ENCODE measurements around the gene GRM1. TPM values are rescaled to one million over a fixed set of nuclear protein-coding genes. Genes with fewer than 3 reads are reported as not detected.

The GRM1 gene
- total and polyA plus RNA-seq, 2 of the 4 experiments (the other 2 are of a cell fraction) = not detected

DNA sequence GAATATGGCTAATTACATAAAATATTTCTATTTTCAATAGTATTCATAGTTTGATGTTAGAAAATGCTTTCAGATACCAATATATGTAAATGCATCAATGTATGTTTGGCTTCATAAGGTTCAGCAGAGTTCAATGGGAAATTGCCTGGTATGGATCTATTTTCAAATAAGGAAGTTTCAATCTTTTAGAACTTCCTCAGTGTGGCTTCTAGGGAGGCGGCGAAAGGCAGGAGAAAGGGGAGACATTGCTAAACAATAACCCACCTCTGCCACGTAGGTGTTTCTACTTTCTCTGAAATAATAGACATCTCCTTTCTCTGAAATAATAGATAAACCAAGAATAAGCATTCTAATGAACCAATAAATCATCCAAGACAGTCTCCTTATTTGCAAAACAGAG is 277.1 kb downstream of the GRM1 start:
- Histone ChIP-seq H3K27ac (ENCODE audit: insufficient read depth, low read length) (no peak overlapping the region), H3K36me3 (ENCODE audit: control insufficient read depth, insufficient read depth, low read length) (no peaks in the 10 kb centered on the region), H3K56ac (ENCODE audit: extremely low read depth, insufficient read depth, low read length) (no peak overlapping the region), H3K18ac (ENCODE audit: low read depth, low read length) (no peak overlapping the region), H3K27me3 (ENCODE audit: control insufficient read depth, insufficient read depth, low read length) (no peaks in the 10 kb centered on the region), H2BK5ac (ENCODE audit: low read depth, low read length, poor library complexity, severe bottlenecking) (no peak overlapping the region), H2BK120ac (ENCODE audit: low read depth, low read length) (no peak overlapping the region), H3K79me1 (ENCODE audit: low read depth in 1 of 2, low read length in 2 of 2) (no peaks in the 10 kb centered on the region), H3K23ac (ENCODE audit: low read depth, low read length) (no peak overlapping the region), H2BK20ac (ENCODE audit: low read depth, low read length) (no peak overlapping the region), H4K20me1 (ENCODE audit: insufficient read depth, low read length) (no peaks in the 10 kb centered on the region), H3K4me3 (ENCODE audit: insufficient read depth, low read depth, low read length) (no peak overlapping the region), H2BK15ac (ENCODE audit: low read depth, low read length) (no peak overlapping the region), H4K5ac (ENCODE audit: low read depth, low read length) (no peak overlapping the region), H3K9me1 (ENCODE audit: insufficient read depth, low read length) (no peaks in the 10 kb centered on the region), H3K4ac (ENCODE audit: low read depth, low read length) (no peak overlapping the region), H4K8ac (ENCODE audit: low read depth in 2 of 2, low read length in 2 of 2) (no peak overlapping the region), H3K4me1 (ENCODE audit: control insufficient read depth, insufficient read depth, low read length) (no peaks in the 10 kb centered on the region), H3K4me2 (ENCODE audit: low read depth, low read length) (no peak overlapping the region), H2AK9ac (replicated peaks; ENCODE audit: low read depth, low read length, poor library complexity) (no peak overlapping the region), H2AK5ac (ENCODE audit: low read depth, low read length) (no peak overlapping the region), H4K91ac (ENCODE audit: insufficient read depth, low read depth, low read length) (no peak overlapping the region), H3K9ac (ENCODE audit: low read depth, low read length) (no peak overlapping the region), H3K14ac (replicated peaks; ENCODE audit: low read depth, low read length) (no peak overlapping the region), H3K9me3 (ENCODE audit: control insufficient read depth, insufficient read depth, low read length) (no peaks in the 10 kb centered on the region), H2AFZ (replicated peaks; ENCODE audit: low read length, poor library complexity) (no peak overlapping the region)
- ChIA-PET POLR2A (ENCODE audit: unreplicated experiment) (no interaction called here), CTCF (no interaction called here)
- dilution Hi-C loops (cut with HindIII; ENCODE audit: low sequenced_read_pairs, unreplicated experiment) = no loop called here
- ATAC-seq (ENCODE audit: low read depth) (no peak), DNase-seq (no peak)
- BruUV-seq (replicated peaks) = no TSS peak
- WGBS, 2 experiments (ENCODE audit: extremely low coverage in 2 of 2, insufficient read length in 1 of 2) = no CpG with 5 or more reads among the region's 3 CpGs
- TF ChIP-seq, protein P1, sequence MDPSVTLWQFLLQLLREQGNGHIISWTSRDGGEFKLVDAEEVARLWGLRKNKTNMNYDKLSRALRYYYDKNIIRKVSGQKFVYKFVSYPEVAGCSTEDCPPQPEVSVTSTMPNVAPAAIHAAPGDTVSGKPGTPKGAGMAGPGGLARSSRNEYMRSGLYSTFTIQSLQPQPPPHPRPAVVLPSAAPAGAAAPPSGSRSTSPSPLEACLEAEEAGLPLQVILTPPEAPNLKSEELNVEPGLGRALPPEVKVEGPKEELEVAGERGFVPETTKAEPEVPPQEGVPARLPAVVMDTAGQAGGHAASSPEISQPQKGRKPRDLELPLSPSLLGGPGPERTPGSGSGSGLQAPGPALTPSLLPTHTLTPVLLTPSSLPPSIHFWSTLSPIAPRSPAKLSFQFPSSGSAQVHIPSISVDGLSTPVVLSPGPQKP (IDR thresholded peaks at IDR 0.05; ENCODE audit: borderline replicate concordance, low read depth, low read length) = no peak
- TF ChIP-seq RFX5 (IDR thresholded peaks at IDR 0.05; ENCODE audit: low read depth, low read length) (no peak), FOS (IDR thresholded peaks at IDR 0.05; ENCODE audit: low read depth, low read length) (no peak), BHLHE40 (IDR thresholded peaks at IDR 0.05; ENCODE audit: low read depth, low read length) (no peak), CHD1 (IDR thresholded peaks at IDR 0.05; ENCODE audit: low read depth, low read length) (no peak), RCOR1 (IDR thresholded peaks at IDR 0.05; ENCODE audit: insufficient replicate concordance, low read length) (no peak), MXI1 (IDR thresholded peaks at IDR 0.05; ENCODE audit: borderline replicate concordance, low read depth, low read length) (no peak), NFE2L2 (IDR thresholded peaks at IDR 0.05; ENCODE audit: low read depth, low read length) (no peak), SMC3 (IDR thresholded peaks at IDR 0.05; ENCODE audit: low read depth, low read length) (no peak)
- TF ChIP-seq, protein P2, sequence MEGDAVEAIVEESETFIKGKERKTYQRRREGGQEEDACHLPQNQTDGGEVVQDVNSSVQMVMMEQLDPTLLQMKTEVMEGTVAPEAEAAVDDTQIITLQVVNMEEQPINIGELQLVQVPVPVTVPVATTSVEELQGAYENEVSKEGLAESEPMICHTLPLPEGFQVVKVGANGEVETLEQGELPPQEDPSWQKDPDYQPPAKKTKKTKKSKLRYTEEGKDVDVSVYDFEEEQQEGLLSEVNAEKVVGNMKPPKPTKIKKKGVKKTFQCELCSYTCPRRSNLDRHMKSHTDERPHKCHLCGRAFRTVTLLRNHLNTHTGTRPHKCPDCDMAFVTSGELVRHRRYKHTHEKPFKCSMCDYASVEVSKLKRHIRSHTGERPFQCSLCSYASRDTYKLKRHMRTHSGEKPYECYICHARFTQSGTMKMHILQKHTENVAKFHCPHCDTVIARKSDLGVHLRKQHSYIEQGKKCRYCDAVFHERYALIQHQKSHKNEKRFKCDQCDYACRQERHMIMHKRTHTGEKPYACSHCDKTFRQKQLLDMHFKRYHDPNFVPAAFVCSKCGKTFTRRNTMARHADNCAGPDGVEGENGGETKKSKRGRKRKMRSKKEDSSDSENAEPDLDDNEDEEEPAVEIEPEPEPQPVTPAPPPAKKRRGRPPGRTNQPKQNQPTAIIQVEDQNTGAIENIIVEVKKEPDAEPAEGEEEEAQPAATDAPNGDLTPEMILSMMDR (conservative IDR thresholded peaks at IDR 0.05; ENCODE audit: low read depth, low read length) = no peak
- intact Hi-C loops (cut with micrococcal nuclease) = no loop called here
- in situ Hi-C loops (cut with MboI; ENCODE audit: low sequenced_read_pairs) = no loop called here

Data from IMR-90 (cell line).